HUES64 (cell line): Measurements from ENCODE around the gene KRTAP12-1.
"Not testable (repeated sequence)": the region's sequence is repeated elsewhere in the genome, so short reads cannot be mapped to it uniquely, and the experiment has no call there.

Experiments used
- H3K27ac ChIP-seq: 2 replicates; pipeline ENCODE4 v1.7.0; 2013; ENCODE audit warnings: low read depth, low read length, inconsistent platforms
- H3K27me3 ChIP-seq: 2 replicates; pipeline ENCODE4 v1.6.1; 2013; ENCODE audit warnings: mild to moderate bottlenecking, low read length; ENCODE audit not compliant: insufficient read depth
- H3K36me3 ChIP-seq: 2 replicates; pipeline ENCODE4 v1.6.1; 2013; ENCODE audit warnings: mild to moderate bottlenecking, low read length; ENCODE audit not compliant: insufficient read depth
- H3K4me1 ChIP-seq: 2 replicates; pipeline ENCODE4 v1.6.1; 2013; ENCODE audit warnings: mild to moderate bottlenecking, low read length, moderate library complexity; ENCODE audit not compliant: insufficient read depth
- H3K4me3 ChIP-seq: 2 replicates; pipeline ENCODE4 v1.5.1; 2013; ENCODE audit warnings: mild to moderate bottlenecking, low read length, moderate library complexity
- H3K9ac ChIP-seq: 2 replicates; pipeline ENCODE4 v1.6.1; 2013; ENCODE audit warnings: mild to moderate bottlenecking, low read depth, low read length
- H3K9me3 ChIP-seq: 2 replicates; pipeline ENCODE4 v1.6.1; 2013; ENCODE audit warnings: low read depth, low read length; ENCODE audit not compliant: insufficient read depth
- WGBS: fragments of 150-250, 120-280 bp; methylation state at CpG from one replicate; pipeline ENCODE4 v1.1.7; 2013; ENCODE audit warnings: missing lambda C conversion rate; 5-methylcytosine and 5-hydroxymethylcytosine counted together

Gene KRTAP12-1

GRCh38 chr21:44696572-44696971 is 14.6 kb upstream of the KRTAP12-1 start:
- WGBS: 70% methylated on average over 9 of the region's 10 CpGs
- no peaks in the 10 kb centered on the region for H3K27me3 ChIP-seq
- no peak overlapping the region for H3K27ac ChIP-seq
- H3K9ac ChIP-seq: no peak overlapping the region
- H3K36me3 ChIP-seq: no peaks in the 10 kb centered on the region
- H3K4me1 ChIP-seq: peaks cover 27% of the 10 kb centered on the region
- peaks cover 14% of the 10 kb centered on the region for H3K9me3 ChIP-seq
- H3K4me3 ChIP-seq: no peak overlapping the region

DNA sequence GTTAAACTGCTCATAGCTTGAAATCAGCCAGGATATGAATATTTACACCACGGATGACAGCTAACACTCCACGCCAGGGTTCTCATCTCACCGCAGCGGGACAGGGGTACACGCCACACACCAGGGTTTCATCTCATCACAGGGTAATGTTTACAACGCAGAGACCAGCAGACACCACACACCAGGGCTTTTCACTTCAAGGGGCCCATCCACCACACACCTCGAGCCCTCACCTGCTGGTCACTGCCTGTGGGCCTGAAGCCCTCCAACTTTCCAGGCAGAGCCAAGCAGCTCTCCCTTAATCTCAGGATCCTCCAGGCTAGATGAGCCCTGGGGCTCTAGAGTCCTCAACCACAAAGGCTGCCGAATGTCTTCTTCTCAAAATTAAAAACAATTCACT is 13.7 kb upstream of the KRTAP12-1 start:
- WGBS: 86% methylated on average over 8 of the region's 8 CpGs
- Histone ChIP-seq H3K27me3 (no peaks in the 10 kb centered on the region), H3K9me3 (peaks cover 14% of the 10 kb centered on the region), H3K36me3 (no peaks in the 10 kb centered on the region), H3K4me1 (peaks cover 27% of the 10 kb centered on the region), H3K27ac (no peak overlapping the region), H3K4me3 (no peak overlapping the region), H3K9ac (no peak overlapping the region)

DNA sequence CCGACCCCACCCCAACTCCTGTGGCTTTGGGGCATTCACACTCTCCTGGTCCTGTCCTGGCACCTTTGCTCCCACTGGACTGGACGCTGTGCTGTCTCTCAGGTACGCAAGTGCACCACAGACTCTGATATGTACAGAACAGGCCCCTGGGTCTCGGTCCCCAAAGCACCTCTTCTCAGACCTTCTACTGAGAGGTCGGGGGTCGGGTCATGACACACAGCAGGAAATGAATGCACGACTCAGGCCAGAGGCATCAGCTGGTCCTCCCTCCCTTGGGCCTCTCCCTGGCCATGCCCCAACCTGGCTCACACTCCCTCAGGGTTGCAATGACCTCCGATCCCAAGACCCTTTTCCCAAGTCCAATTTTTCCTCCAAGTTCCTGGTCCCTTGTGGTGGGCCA is 13.2 kb upstream of the KRTAP12-1 start:
- WGBS: 76% methylated on average over 8 of the region's 8 CpGs
- Histone ChIP-seq H3K4me1 (peaks cover 27% of the 10 kb centered on the region), H3K9me3 (peaks cover 14% of the 10 kb centered on the region), H3K4me3 (no peak overlapping the region), H3K36me3 (no peaks in the 10 kb centered on the region), H3K27ac (no peak overlapping the region), H3K27me3 (no peaks in the 10 kb centered on the region), H3K9ac (no peak overlapping the region)

GRCh38 chr21:44694776-44695175 is 12.8 kb upstream of the KRTAP12-1 start:
- Histone ChIP-seq H3K9ac (no peak overlapping the region), H3K27me3 (no peaks in the 10 kb centered on the region)

GRCh38 chr21:44692798-44693512 is 11.0 kb upstream of the KRTAP12-1 start:
- WGBS: 67% methylated on average over 2 of the region's 2 CpGs

More at GRCh38 chr21:44694776-44695175, 12.8 kb upstream of the KRTAP12-1 start:
- Histone ChIP-seq H3K4me3 (no peak overlapping the region), H3K27ac (no peak overlapping the region), H3K9me3 (peaks cover 14% of the 10 kb centered on the region), H3K36me3 (no peaks in the 10 kb centered on the region), H3K4me1 (peaks cover 25% of the 10 kb centered on the region)
- WGBS: 80% methylated on average over 11 of the region's 11 CpGs

GRCh38 chr21:44691686-44692085 is 9.7 kb upstream of the KRTAP12-1 start:
- H3K27me3 ChIP-seq: no peaks in the 10 kb centered on the region

More at GRCh38 chr21:44692798-44693512, 11.0 kb upstream of the KRTAP12-1 start:
- Histone ChIP-seq H3K27me3 (no peaks in the 10 kb centered on the region), H3K9ac (no peak overlapping the region), H3K4me1 (peaks cover 15% of the 10 kb centered on the region), H3K4me3 (no peak overlapping the region), H3K36me3 (no peaks in the 10 kb centered on the region), H3K9me3 (peaks cover 14% of the 10 kb centered on the region), H3K27ac (no peak overlapping the region)

GRCh38 chr21:44689740-44690139 is 7.8 kb upstream of the KRTAP12-1 start:
- Histone ChIP-seq H3K9me3 (peaks cover 14% of the 10 kb centered on the region), H3K4me1 (peaks cover 13% of the 10 kb centered on the region)
- not testable (repeated sequence) for H3K27me3 ChIP-seq, H3K9ac ChIP-seq, H3K36me3 ChIP-seq, H3K27ac ChIP-seq, H3K4me3 ChIP-seq
- 95% methylated on average over 3 of the region's 3 CpGs for WGBS

More at GRCh38 chr21:44691686-44692085, 9.7 kb upstream of the KRTAP12-1 start:
- no peak overlapping the region for H3K9ac ChIP-seq
- H3K9me3 ChIP-seq: peaks cover 14% of the 10 kb centered on the region
- H3K36me3 ChIP-seq: no peaks in the 10 kb centered on the region
- WGBS: 85% methylated on average over 2 of the region's 2 CpGs
- peaks cover 15% of the 10 kb centered on the region for H3K4me1 ChIP-seq
- H3K4me3 ChIP-seq: no peak overlapping the region
- no peak overlapping the region for H3K27ac ChIP-seq

DNA sequence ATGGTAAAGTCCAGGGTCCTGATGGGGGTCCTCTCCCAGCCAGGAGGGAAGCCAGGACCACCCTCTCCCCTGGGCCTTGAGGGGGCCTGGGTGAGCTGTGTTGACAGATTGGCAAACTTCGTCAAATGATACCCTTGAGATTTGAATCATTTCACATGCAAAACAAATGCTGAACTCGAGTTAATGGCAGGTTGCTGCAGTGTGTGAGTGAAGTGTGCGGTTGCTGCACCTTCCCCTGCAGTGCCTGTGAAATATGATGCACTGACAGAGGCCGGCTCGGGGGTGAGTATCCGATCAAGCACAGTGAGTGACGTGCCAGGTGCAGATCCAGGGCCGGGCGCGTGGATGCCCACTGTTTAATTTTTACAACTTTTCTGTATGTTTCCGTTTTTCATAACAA is 5.7 kb upstream of the KRTAP12-1 start:
- Histone ChIP-seq H3K27ac (no peak overlapping the region), H3K9me3 (peaks cover 2% of the 10 kb centered on the region), H3K36me3 (no peaks in the 10 kb centered on the region), H3K4me1 (peaks cover 13% of the 10 kb centered on the region), H3K4me3 (no peak overlapping the region), H3K9ac (no peak overlapping the region), H3K27me3 (no peaks in the 10 kb centered on the region)
- 82% methylated on average over 10 of the region's 11 CpGs for WGBS

DNA sequence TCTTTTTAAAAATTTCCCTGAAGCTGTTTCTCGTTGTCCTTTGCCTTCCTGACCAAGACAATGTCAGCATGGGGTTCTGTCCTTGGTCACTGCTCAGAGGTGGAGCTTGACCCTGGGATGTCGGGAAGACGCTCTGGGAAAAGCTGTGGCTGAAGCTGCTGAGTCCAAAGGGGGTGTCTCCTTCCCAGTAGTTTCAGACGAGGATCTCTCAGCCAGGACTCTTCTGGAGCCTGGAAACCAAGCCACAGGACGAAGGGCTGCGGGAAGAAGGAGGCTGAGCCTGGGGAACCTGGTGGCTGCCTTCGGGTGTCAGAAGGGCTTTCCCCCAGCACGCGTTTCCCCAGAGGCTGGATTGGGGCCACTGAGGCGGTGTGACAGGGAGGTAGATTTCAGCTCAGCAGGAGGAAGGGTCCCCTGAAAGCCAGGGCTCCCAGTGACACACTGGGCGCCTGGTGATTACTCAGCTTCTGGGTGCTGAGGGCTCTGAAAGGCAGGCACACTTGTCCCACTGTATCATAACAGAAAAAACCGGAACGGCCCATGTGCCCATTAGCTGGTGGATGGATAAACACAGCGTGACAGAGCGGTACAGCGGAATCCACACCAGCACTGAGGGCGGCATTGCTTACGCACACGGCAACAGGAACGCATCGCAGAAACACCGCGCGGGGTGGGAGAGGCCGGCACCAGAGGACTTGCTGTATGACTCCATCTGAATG is 5.0 kb upstream of the KRTAP12-1 start:
- 80% methylated on average over 25 of the region's 25 CpGs for WGBS

DNA sequence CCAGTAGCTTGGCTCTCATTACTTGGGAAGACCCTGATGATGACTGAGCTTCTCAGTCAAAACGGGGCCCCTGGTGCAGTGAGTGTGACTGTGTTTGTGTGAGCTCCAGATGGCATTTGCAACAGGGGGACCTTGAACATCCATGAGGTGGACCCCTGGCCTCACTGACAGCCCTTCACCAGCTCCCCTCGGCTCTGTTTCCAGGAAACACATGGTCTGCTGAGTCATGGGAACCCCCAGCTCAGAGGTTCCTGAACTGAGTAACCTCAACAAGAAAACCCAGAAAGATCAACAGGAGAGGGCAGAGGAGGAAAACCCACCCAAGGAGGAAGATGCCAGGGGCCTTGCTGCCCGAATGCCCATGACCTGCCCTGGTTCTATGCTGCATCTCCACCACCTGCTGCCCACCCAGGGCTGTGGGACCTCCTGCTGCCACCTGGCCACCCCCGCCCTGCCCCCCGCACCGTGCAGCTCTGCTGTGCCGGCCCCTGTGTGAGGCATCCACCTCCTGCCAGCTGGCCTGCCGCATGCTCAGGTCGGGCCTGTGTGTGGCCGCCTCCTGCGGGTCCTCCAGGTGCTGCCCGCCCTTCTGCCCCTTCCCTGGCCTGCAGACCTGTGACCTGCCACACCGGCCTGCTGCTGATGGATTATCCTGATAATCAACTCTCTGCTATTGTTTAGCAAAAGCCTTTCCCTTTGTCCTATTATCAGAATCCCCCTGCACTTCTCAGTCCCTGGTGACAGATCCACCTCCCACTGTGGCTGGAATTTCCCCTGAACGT is 4.2 kb upstream of the KRTAP12-1 start:
- WGBS: 37% methylated on average over 14 of the region's 14 CpGs
- H3K4me1 ChIP-seq: peaks cover 13% of the 10 kb centered on the region
- H3K9ac ChIP-seq: no peak overlapping the region
- no peak overlapping the region for H3K4me3 ChIP-seq
- H3K27me3 ChIP-seq: no peaks in the 10 kb centered on the region
- H3K36me3 ChIP-seq: no peaks in the 10 kb centered on the region
- no peak overlapping the region for H3K27ac ChIP-seq
- H3K9me3 ChIP-seq: no peaks in the 10 kb centered on the region

More for the DNA sequence above, 5.0 kb upstream of the KRTAP12-1 start:
- Histone ChIP-seq H3K27me3 (no peaks in the 10 kb centered on the region), H3K9me3 (no peaks in the 10 kb centered on the region), H3K4me3 (no peak overlapping the region), H3K4me1 (peaks cover 13% of the 10 kb centered on the region), H3K36me3 (no peaks in the 10 kb centered on the region), H3K27ac (peak overlapping the region; percentile 54; the same call in 1 of the 2 replicates), H3K9ac (no peak overlapping the region)

DNA sequence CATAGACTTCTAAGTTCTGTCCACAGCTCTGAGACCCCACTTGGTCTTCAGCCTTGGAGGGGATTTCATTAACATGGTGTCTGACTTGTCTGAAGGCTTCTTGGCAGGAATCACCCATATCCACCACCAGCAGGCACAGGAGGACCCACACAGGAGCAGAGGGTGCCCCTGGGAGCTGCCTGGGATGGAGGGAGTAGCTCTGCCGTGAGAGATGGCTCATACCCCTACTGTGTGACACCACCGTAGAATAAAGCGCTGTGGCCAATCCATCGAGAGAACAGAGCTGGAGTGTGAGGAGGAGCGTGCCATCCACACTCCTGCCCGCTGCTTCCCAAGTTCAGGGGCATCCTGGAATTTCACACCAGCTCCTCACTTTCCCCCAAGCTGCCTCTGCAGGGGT is 3.1 kb upstream of the KRTAP12-1 start:
- WGBS: 92% methylated on average over 6 of the region's 6 CpGs
- not testable (repeated sequence) for H3K4me3 ChIP-seq, H3K27me3 ChIP-seq, H3K36me3 ChIP-seq, H3K9me3 ChIP-seq, H3K9ac ChIP-seq, H3K27ac ChIP-seq
- H3K4me1 ChIP-seq: peaks cover 13% of the 10 kb centered on the region
